GM21717 (cell line): ENCODE measurements around the gene KCNJ2.

Source experiments
- ATAC-seq: cut with Tn5 transposase; IDR thresholded peaks from one replicate; pipeline ENCODE4 v1.9.1; 2021; ENCODE audit warnings: mild to moderate bottlenecking, moderate library complexity; ENCODE audit not compliant: unreplicated experiment

Gene KCNJ2

DNA sequence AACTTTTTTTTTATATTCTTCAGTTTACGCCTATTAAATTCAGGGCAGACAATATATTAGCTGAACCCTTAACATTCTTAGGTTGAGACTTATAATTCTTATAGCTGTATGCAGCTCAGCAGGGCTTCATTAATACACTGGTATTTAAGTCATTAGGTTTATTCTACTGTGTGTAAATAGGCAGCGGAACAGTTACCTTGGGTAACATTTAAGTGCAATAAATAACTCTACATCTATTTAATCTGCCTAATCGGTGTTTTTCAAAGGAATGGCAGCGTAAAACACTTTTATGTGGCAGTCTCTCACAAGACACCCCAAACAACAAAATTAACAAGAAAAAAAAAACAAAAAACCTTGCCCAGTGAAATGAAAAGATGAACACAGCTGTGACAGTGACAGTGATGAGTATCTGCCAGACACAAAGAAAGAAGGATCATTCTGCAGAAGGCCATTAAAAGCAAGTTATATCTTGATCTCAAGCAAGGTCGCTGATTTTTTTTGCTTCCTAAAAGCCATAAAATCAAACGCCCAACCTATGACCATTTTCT is 32.6 kb downstream of the KCNJ2 start:
- no peak for ATAC-seq

DNA sequence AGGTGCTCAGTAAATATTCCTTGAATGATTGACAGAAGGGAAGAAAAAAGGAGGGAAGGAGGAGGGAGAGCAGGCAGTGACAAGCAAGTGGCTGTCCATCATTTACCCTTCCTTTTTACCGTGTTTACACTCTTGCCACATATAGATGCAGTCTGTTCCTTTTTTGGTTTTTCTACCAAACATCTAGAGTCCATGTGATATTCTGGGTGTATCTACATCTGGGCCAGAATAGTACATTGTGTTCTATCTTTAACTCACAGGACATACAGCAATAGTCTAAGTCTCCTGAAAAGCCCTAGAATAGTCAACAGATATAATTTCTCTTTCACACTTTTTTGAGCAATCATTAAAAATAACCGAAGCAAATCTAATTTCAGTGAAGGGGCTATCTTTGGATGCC is 33.5 kb downstream of the KCNJ2 start:
- no peak for ATAC-seq

DNA sequence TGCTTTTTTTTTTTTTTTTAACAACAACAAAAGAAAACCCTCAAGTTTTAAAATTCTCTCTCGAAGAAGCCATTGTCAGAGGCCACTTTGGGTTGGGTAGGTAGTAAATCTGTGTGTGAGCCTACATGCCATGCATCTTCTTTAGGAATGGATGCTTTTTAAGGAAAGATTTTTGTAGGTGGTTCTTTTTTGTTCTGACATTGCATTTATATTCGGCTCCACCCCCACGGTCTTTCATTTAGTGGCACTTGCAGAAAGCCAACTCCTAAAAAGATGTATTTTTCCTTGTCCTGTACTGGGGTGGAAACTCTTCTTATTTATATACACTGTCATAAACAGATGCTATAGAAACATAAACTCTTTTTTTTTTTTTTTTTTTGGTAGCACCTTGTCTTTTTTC is 35.1 kb downstream of the KCNJ2 start:
- no peak for ATAC-seq

GRCh38 chr17:70205401-70205800 is 36.1 kb downstream of the KCNJ2 start:
- no peak for ATAC-seq

DNA sequence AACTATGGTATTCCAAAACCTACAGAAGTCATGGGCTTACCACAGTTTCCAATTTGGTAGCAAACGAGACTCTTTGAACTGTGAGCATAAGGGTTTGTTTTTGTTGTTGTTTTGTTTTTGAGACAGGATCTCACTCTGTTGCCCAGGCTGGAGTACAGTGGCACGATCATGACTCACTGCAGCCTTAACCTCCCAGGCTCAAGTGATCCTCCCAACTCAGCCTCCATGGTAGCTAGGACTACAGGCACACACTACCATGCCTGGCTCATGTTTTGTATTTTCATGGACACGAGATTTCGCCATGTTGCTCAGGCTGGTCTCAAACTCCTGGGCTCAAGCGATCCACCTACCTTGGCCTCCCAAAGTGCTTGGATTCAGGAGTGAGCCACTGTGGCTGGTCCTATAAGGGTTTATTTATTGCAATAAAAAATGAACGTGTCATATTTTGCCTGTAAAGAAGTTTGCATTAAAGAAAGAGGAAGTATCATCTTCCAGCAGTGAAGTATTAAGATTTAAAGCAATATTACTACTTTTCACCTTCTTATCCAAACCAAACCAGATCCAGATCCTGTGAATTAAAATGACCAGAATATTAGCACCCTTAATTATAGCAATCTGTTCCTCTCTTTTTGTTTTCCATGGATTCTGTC is 37.2 kb downstream of the KCNJ2 start:
- ATAC-seq, result no peak

DNA sequence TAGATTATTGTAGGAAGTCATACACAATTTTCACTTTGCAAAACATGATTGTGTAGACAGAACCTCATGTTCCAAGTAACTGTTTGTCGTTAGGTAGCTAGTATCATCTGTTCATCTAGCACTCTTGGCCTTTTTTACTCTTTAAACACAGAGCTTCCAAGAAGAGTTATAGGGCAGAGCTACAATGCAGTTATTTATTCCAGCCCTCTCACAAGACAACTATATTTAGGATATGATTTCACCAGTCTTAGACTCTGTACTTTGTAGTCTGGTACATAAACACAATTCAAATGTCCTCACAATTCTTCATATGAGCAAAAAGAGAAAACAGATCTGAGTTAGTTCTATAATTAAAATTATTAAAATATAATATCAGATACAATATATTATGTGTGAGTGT is 37.9 kb downstream of the KCNJ2 start:
- no peak for ATAC-seq

DNA sequence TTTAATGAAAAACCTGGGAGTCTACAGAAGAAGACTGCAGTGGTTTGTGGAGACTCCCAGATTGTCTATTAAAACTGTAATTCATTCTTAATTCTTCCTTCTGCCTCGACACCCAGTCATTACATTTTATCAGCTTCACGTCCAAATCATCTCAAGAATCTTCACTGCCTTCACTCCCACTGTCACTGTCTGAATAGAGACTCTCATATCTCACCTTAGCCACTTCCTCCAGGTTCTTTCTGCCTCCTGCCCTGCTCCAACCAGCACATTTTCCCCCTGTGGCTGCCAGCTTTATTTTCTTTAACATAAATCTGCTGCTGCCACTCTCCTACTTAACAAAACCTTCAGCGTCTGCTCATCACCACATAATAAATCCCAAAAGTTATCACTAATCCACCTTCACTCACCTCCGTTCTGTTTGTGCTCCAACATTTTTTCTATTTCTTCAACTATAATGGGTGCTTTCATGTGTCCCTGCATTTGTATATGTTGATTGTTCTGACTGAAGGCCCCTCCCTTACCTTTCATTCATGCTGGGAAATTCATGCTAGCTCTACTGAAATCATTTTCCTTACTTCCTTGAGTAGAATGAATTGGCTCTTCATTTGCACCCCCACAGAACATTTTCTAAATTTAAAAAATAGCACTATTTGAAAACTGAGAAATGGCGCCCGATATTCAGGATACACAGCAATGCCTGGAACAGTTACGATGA is 38.9 kb downstream of the KCNJ2 start:
- no peak for ATAC-seq

DNA sequence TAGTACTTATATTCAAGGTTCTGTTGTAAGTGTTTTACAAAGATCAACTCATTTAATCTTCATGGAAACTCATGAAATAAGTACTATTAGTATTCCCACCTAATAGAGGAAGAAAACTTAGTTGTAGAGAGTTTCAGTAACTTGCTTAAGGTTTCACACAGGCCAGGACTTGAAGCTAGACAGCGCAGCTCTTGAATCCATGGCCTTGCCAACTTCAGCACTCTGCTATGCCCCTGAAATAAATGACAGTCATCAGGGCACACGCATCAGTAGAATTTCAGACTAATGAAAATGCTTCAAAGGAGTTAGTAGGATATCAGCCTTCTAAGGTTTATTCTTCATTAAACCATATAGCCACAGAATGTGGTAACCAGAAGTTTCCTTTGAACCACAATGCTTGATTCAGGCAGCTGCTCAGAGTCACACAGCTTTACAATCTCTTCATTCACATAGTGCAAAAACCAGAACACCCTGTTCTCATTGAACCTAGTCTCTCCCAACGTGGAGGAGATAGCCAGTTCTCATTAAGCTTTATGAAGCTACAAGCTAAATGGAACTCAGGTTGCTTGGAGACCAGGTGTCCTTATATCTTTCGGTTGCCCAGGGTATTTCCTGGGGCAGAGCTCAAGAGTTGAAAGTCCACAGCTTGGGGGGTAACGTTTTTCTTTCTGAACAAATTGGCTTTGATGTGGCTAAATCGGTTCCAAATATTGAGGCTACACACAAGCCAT is 39.7 kb downstream of the KCNJ2 start:
- ATAC-seq, result no peak

GRCh38 chr17:70215656-70216055 is 46.3 kb downstream of the KCNJ2 start:
- no peak for ATAC-seq

DNA sequence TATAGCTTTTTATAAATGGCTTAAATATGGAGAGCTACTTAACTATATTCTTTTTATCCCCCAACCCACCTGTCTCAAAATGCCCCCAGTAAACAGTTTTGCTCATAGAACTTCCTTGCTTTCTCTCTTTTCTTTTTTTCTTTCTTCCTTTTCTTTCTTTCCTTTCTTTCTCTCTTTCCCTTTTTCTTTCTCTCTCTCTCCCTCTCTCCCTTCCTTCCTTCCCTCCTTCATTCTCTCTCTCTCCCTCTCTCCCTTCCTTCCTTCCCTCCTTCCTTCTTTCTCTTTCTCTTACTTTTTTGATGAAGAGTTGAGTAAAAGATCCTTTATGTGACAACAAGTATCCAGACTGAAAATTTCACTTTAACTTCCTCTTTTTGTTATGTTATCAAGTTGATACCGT is 48.2 kb downstream of the KCNJ2 start:
- no peak for ATAC-seq

GRCh38 chr17:70225276-70225675 is 55.9 kb downstream of the KCNJ2 start:
- no peak for ATAC-seq
